Keratinocyte (primary cell): ENCODE results near the gene ZEB2. TPM values are rescaled to one million over a fixed set of nuclear protein-coding genes. Genes with fewer than 3 reads are reported as not detected.

Experiments used
- DNase-seq: peaks from one replicate; pipeline ENCODE4 v3.0.0-alpha.2; 2011; ENCODE audit warnings: low read depth, missing footprints, low spot score
- FAIRE-seq: peaks from 2 replicates; lab custom pipeline; 2011; peaks lifted over from hg19 to GRCh38; lab: Jason Lieb, UNC
- H2AFZ ChIP-seq: 2 replicates; pipeline ENCODE4 v1.6.0; 2012; ENCODE audit warnings: low read length, control low read depth, inconsistent platforms; ENCODE audit not compliant: control insufficient read depth
- H3K27ac ChIP-seq: 2 replicates; pipeline ENCODE4 v1.5.1; 2011; ENCODE audit warnings: low read length; ENCODE audit not compliant: control insufficient read depth, insufficient read depth
- H3K27me3 ChIP-seq: 3 replicates; pipeline ENCODE4 v1.6.0; 2011; ENCODE audit warnings: low read length; ENCODE audit not compliant: control insufficient read depth, insufficient read depth; ENCODE audit errors: extremely low read depth
- H3K36me3 ChIP-seq, 2 experiments: 2 replicates in 1 of 2; 3 replicates in 1 of 2; pipeline ENCODE4 v1.5.1; 2011; ENCODE audit warnings: low read length in 2 of 2, mild to moderate bottlenecking in 1 of 2; ENCODE audit not compliant: control insufficient read depth in 2 of 2, insufficient read depth in 2 of 2; ENCODE audit errors: extremely low read depth in 1 of 2
- H3K4me1 ChIP-seq: 3 replicates; pipeline ENCODE4 v1.5.1; 2011; ENCODE audit warnings: low read length; ENCODE audit not compliant: control insufficient read depth, insufficient read depth; ENCODE audit errors: extremely low read depth
- H3K4me2 ChIP-seq: 3 replicates; pipeline ENCODE4 v1.6.0; 2011; ENCODE audit warnings: low read depth, low read length; ENCODE audit not compliant: control insufficient read depth, insufficient read depth; ENCODE audit errors: extremely low read depth
- H3K4me3 ChIP-seq, 3 experiments: fragments of 200-600 bp in 1 of 3; sonication (generic) in 1 of 3; 2 replicates in 2 of 3; 3 replicates in 1 of 3; pipeline ENCODE4 v1.5.1; 2011 to 2016; ENCODE audit warnings: low read length in 3 of 3, mild to moderate bottlenecking in 3 of 3, control low read depth in 2 of 3, inconsistent platforms in 1 of 3, low read depth in 1 of 3, mixed read lengths in 1 of 3, mixed run types in 1 of 3, moderate library complexity in 1 of 3; ENCODE audit not compliant: control insufficient read depth in 2 of 3, insufficient read depth in 2 of 3; ENCODE audit errors: extremely low read depth in 1 of 3
- H3K79me2 ChIP-seq: 2 replicates; pipeline ENCODE4 v1.6.0; 2012; ENCODE audit warnings: low read length; ENCODE audit not compliant: control insufficient read depth, insufficient read depth
- H3K9ac ChIP-seq: 3 replicates; pipeline ENCODE4 v1.6.0; 2011; ENCODE audit warnings: low read length; ENCODE audit not compliant: control insufficient read depth, insufficient read depth; ENCODE audit errors: extremely low read depth
- H3K9me1 ChIP-seq: 3 replicates; pipeline ENCODE4 v1.6.0; 2011; ENCODE audit warnings: low read length; ENCODE audit not compliant: control insufficient read depth, insufficient read depth; ENCODE audit errors: extremely low read depth
- H3K9me3 ChIP-seq: 2 replicates; pipeline ENCODE4 v1.5.1; 2012; ENCODE audit warnings: low read depth, low read length; ENCODE audit not compliant: control insufficient read depth
- H4K20me1 ChIP-seq: 3 replicates; pipeline ENCODE4 v1.6.0; 2011; ENCODE audit warnings: low read length; ENCODE audit not compliant: control insufficient read depth, insufficient read depth; ENCODE audit errors: extremely low read depth
- CTCF ChIP-seq, 3 experiments: IDR thresholded peaks in 1 of 3; conservative IDR thresholded peaks in 1 of 3; optimal IDR thresholded peaks in 1 of 3; 2 replicates in 2 of 3; 3 replicates in 1 of 3; pipeline versions ENCODE3 to v1.5.1; 2011; ENCODE audit warnings: low read length in 3 of 3, mild to moderate bottlenecking in 3 of 3, moderate library complexity in 2 of 3, control low read depth in 1 of 3, inconsistent platforms in 1 of 3; ENCODE audit not compliant: insufficient read depth in 2 of 3; ENCODE audit errors: extremely low read depth in 1 of 3
- EZH2 ChIP-seq: IDR thresholded peaks from one replicate; pipeline ENCODE4 v1.6.1; 2012; ENCODE audit warnings: inconsistent platforms, mild to moderate bottlenecking, low read length, moderate library complexity
- dilution Hi-C: fragments of 300-500 bp; cut with MboI; formaldehyde crosslinking; loops from one replicate; pipeline ENCODE4 v1.7.0; 2020; ENCODE audit warnings: low sequenced_read_pairs; ENCODE audit not compliant: extremely low pct_ligation_motif_present
- polyA plus RNA-seq, 5 experiments: library from polyadenylated mRNA; depleted of rRNA in 3 of 5; stranded (reverse) in 3 of 5; stranded (forward) in 1 of 5; unstranded in 1 of 5; fragments of >200 nt; gene quantifications; 1 replicate in 1 of 5; 2 replicates in 3 of 5; 3 replicates in 1 of 5; pipeline versions ENCODE4 v1.2.1 to v1.2.3, GENCODE V29; 2011 to 2012; ENCODE audit warnings: missing spikeins in 2 of 5, low read depth in 1 of 5, low replicate concordance in 1 of 5

Gene ZEB2
- polyA plus RNA-seq, 1 donor (not counting 4 experiments of a cell fraction or from before 2014, with no cell fraction given): 0.12 TPM

- Histone ChIP-seq H3K36me3 (no peaks in the 10 kb centered on the region), H2AFZ (no peak overlapping the region), H3K4me3 (no peak overlapping the region), H3K4me1 (no peaks in the 10 kb centered on the region), H3K9me1 (no peaks in the 10 kb centered on the region), H3K27ac (no peak overlapping the region), H3K9me3 (no peaks in the 10 kb centered on the region), H3K27me3 (no peaks in the 10 kb centered on the region), H3K4me2 (no peak overlapping the region), H3K9ac (no peak overlapping the region), H3K79me2 (no peaks in the 10 kb centered on the region), H4K20me1 (no peaks in the 10 kb centered on the region)
- dilution Hi-C loops: no loop called here
- DNase-seq (no peak), FAIRE-seq (no peak)
- no peak for TF ChIP-seq CTCF (optimal IDR thresholded peaks at IDR 0.05 in 1 of 3, IDR thresholded peaks at IDR 0.05 in 1 of 3, conservative IDR thresholded peaks at IDR 0.05 in 1 of 3; ENCODE audit: extremely low read depth in 1 of 3, insufficient read depth in 2 of 3, low read length in 3 of 3)
- TF ChIP-seq EZH2: no peak
These were observed 35.5 kb downstream of the ZEB2 start for GRCh38 chr2:144484201-144484948.

GRCh38 chr2:144481666-144482065 is 38.3 kb downstream of the ZEB2 start:
- Histone ChIP-seq H2AFZ (no peak overlapping the region), H3K27ac (no peak overlapping the region), H3K9me1 (no peaks in the 10 kb centered on the region), H3K4me2 (no peak overlapping the region), H3K4me1 (no peaks in the 10 kb centered on the region), H3K79me2 (no peaks in the 10 kb centered on the region), H3K4me3 (no peak overlapping the region), H4K20me1 (no peaks in the 10 kb centered on the region), H3K27me3 (no peaks in the 10 kb centered on the region), H3K36me3 (no peaks in the 10 kb centered on the region), H3K9me3 (no peaks in the 10 kb centered on the region), H3K9ac (no peak overlapping the region)
- TF ChIP-seq CTCF (optimal IDR thresholded peaks at IDR 0.05 in 1 of 3, IDR thresholded peaks at IDR 0.05 in 1 of 3, conservative IDR thresholded peaks at IDR 0.05 in 1 of 3; ENCODE audit: extremely low read depth in 1 of 3, insufficient read depth in 2 of 3, low read length in 3 of 3) (no peak), EZH2 (no peak)
- dilution Hi-C loops: no loop called here
- FAIRE-seq (no peak), DNase-seq (no peak)
